GM18520 (cell line): Measurements from ENCODE around the gene PPP1R13B.
"Not testable (repeated sequence)": the region's sequence is repeated elsewhere in the genome, so short reads cannot be mapped to it uniquely, and the experiment has no call there.

ENCODE experiments used
- ATAC-seq: cut with Tn5 transposase; IDR thresholded peaks from one replicate; pipeline ENCODE4 v1.9.1; 2021; ENCODE audit not compliant: unreplicated experiment

Gene PPP1R13B

GRCh38 chr14:103859416-103860202 lies 12.2 kb upstream of the PPP1R13B start:
- no peak for ATAC-seq

GRCh38 chr14:103858063-103858781 lies 10.8 kb upstream of the PPP1R13B start:
- ATAC-seq: no peak

- no peak for ATAC-seq
Measured at GRCh38 chr14:103857256-103857655, 9.9 kb upstream of the PPP1R13B start.

- no peak for ATAC-seq
Measured at GRCh38 chr14:103856607-103857006, 9.2 kb upstream of the PPP1R13B start.

GRCh38 chr14:103856105-103856504 lies 8.7 kb upstream of the PPP1R13B start:
- no peak for ATAC-seq

- ATAC-seq: no peak
Measured at GRCh38 chr14:103855734-103856095, 8.3 kb upstream of the PPP1R13B start.

- no peak for ATAC-seq
Measured at GRCh38 chr14:103854822-103855733, 7.7 kb upstream of the PPP1R13B start.

GRCh38 chr14:103854017-103854808 lies 6.8 kb upstream of the PPP1R13B start:
- no peak for ATAC-seq

- ATAC-seq: no peak
Measured at GRCh38 chr14:103849151-103849886, 1.9 kb upstream of the PPP1R13B start.

- ATAC-seq: no peak
Measured at GRCh38 chr14:103848175-103849077, 1.1 kb upstream of the PPP1R13B start.

- peak; percentile 16 for ATAC-seq
Measured at GRCh38 chr14:103846543-103847450, 578 bp downstream of the PPP1R13B start.

- ATAC-seq: no peak
Measured at GRCh38 chr14:103846097-103846496, 1.3 kb downstream of the PPP1R13B start.

GRCh38 chr14:103845327-103845726 lies 2.0 kb downstream of the PPP1R13B start:
- ATAC-seq: no peak

- not testable (repeated sequence) for ATAC-seq
Measured at GRCh38 chr14:103841265-103841664, 6.1 kb downstream of the PPP1R13B start.

- ATAC-seq: no peak
Measured at GRCh38 chr14:103840014-103840413, 7.4 kb downstream of the PPP1R13B start.

GRCh38 chr14:103839579-103839978 lies 7.8 kb downstream of the PPP1R13B start:
- no peak for ATAC-seq

GRCh38 chr14:103838117-103838516 lies 9.3 kb downstream of the PPP1R13B start:
- no peak for ATAC-seq
